WTC11 (cell line): ENCODE data around the gene RREB1.

Source experiments
- AFF4 ChIP-seq: sonication (generic); formaldehyde crosslinking; IDR thresholded peaks from 2 replicates; pipeline ENCODE4 v1.8.1; 2023; ENCODE audit warnings: mild to moderate bottlenecking, missing genetic modification reagents, borderline replicate concordance
- CREB1 ChIP-seq: sonication (generic); formaldehyde crosslinking; IDR thresholded peaks from 2 replicates; pipeline ENCODE4 v1.8.0; 2023; ENCODE audit warnings: mild to moderate bottlenecking, missing genetic modification reagents
- CTCF ChIP-seq: fragments of 200-600 bp; IDR thresholded peaks from 2 replicates; pipeline ENCODE4 v1.8.0; 2022; ENCODE audit warnings: antibody characterized with exemption
- ESRRA ChIP-seq: sonication (generic); formaldehyde crosslinking; IDR thresholded peaks from 2 replicates; pipeline ENCODE4 v1.8.1; 2022; ENCODE audit warnings: mild to moderate bottlenecking, missing genetic modification reagents, borderline replicate concordance
- JAZF1 ChIP-seq: fragments of 250-450 bp; sonication (Bioruptor Pico); IDR thresholded peaks from 2 replicates; pipeline ENCODE4 v1.9.0; 2021; ENCODE audit warnings: moderate library complexity, mild to moderate bottlenecking, inconsistent platforms
- MAX ChIP-seq: sonication (generic); formaldehyde crosslinking; IDR thresholded peaks from 2 replicates; pipeline ENCODE4 v1.8.0; 2022; ENCODE audit warnings: mild to moderate bottlenecking, missing genetic modification reagents
- NFE2L1 ChIP-seq: sonication (generic); formaldehyde crosslinking; IDR thresholded peaks from 2 replicates; pipeline ENCODE4 v1.8.1; 2023; ENCODE audit warnings: missing genetic modification reagents
- RELA ChIP-seq: sonication (generic); formaldehyde crosslinking; IDR thresholded peaks from 2 replicates; pipeline ENCODE4 v1.8.1; 2022; ENCODE audit warnings: missing genetic modification reagents, mild to moderate bottlenecking, borderline replicate concordance
- SMAD4 ChIP-seq: sonication (generic); formaldehyde crosslinking; IDR thresholded peaks from 2 replicates; pipeline ENCODE4 v1.8.0; 2022; ENCODE audit warnings: mild to moderate bottlenecking, missing genetic modification reagents
- SOX15 ChIP-seq: fragments of 250-450 bp; sonication (Bioruptor Pico); IDR thresholded peaks from 2 replicates; pipeline ENCODE4 v1.9.0; 2021; ENCODE audit warnings: mild to moderate bottlenecking
- USF2 ChIP-seq: sonication (generic); formaldehyde crosslinking; IDR thresholded peaks from 2 replicates; pipeline ENCODE4 v1.8.1; 2023; ENCODE audit warnings: mild to moderate bottlenecking, missing genetic modification reagents, moderate library complexity
- ZNF232 ChIP-seq: sonication (generic); formaldehyde crosslinking; IDR thresholded peaks from 2 replicates; pipeline ENCODE4 v1.8.0; 2022; ENCODE audit warnings: mild to moderate bottlenecking, missing genetic modification reagents
- ZNF281 ChIP-seq: sonication (generic); formaldehyde crosslinking; IDR thresholded peaks from 2 replicates; pipeline ENCODE4 v1.8.0; 2023; ENCODE audit warnings: mild to moderate bottlenecking, missing genetic modification reagents
- ZNF512 ChIP-seq: sonication (generic); formaldehyde crosslinking; IDR thresholded peaks from 2 replicates; pipeline ENCODE4 v1.8.1; 2022; ENCODE audit warnings: missing genetic modification reagents, borderline replicate concordance

- no peak for TF ChIP-seq ESRRA (CRISPR knock-in tag)
- no peak for TF ChIP-seq RELA (CRISPR knock-in tag)
- TF ChIP-seq CTCF: no peak
- TF ChIP-seq SOX15 (CRISPR knock-in tag): no peak
- TF ChIP-seq CREB1 (CRISPR knock-in tag): no peak
- no peak for TF ChIP-seq MAX
- TF ChIP-seq JAZF1 (CRISPR knock-in tag): no peak
- no peak for TF ChIP-seq ZNF512 (CRISPR knock-in tag)
- no peak for TF ChIP-seq AFF4 (CRISPR knock-in tag)
- TF ChIP-seq USF2 (CRISPR knock-in tag): no peak
- no peak for TF ChIP-seq ZNF281
- TF ChIP-seq NFE2L1 (CRISPR knock-in tag): no peak
- TF ChIP-seq SMAD4 (CRISPR knock-in tag): no peak
- TF ChIP-seq ZNF232 (CRISPR knock-in tag): no peak
These were observed 130.0 kb downstream of the RREB1 start for GRCh38 chr6:7237653-7238188.
